Fibroblast of the aortic adventitia (primary cell): Measurements from ENCODE around the gene ZNF276. TPM values are rescaled to one million over a fixed set of nuclear protein-coding genes. Genes with fewer than 3 reads are reported as not detected.

Experiments used
- DNase-seq: peaks from one replicate; pipeline ENCODE4 v3.0.0-alpha.2; 2010; ENCODE audit warnings: low read depth
- H3K4me3 ChIP-seq: 2 replicates; pipeline ENCODE4 v1.5.1; 2011; ENCODE audit warnings: low read depth, mild to moderate bottlenecking, control low read depth, low read length, moderate library complexity
- CTCF ChIP-seq: IDR thresholded peaks from 2 replicates; pipeline ENCODE4 v1.5.1; 2011; ENCODE audit warnings: mild to moderate bottlenecking, low read length, control low read depth, inconsistent platforms; ENCODE audit not compliant: insufficient read depth
- total RNA-seq: library from RNA; depleted of rRNA; stranded (reverse); fragments of >200 nt; gene quantifications from 2 replicates; pipeline ENCODE4 v1.2.3, GENCODE V29; 2012; ENCODE audit warnings: low replicate concordance

The ZNF276 gene
- total RNA-seq, 1 donor: 10.4 TPM

- no peak overlapping the region for H3K4me3 ChIP-seq
- DNase-seq: no peak
- no peak for TF ChIP-seq CTCF
These were observed 17.1 kb upstream of the ZNF276 start for GRCh38 chr16:89704281-89704680.

GRCh38 chr16:89705006-89705405 is 16.3 kb upstream of the ZNF276 start:
- H3K4me3 ChIP-seq: no peak overlapping the region
- DNase-seq: no peak
- no peak for TF ChIP-seq CTCF

- no peak for DNase-seq
- no peak for TF ChIP-seq CTCF
- no peak overlapping the region for H3K4me3 ChIP-seq
These were observed 14.6 kb upstream of the ZNF276 start for GRCh38 chr16:89706518-89707260.

GRCh38 chr16:89707695-89708094 is 13.6 kb upstream of the ZNF276 start:
- TF ChIP-seq CTCF: no peak
- no peak overlapping the region for H3K4me3 ChIP-seq
- DNase-seq: no peak

- no peak for DNase-seq
- no peak for TF ChIP-seq CTCF
- H3K4me3 ChIP-seq: no peak overlapping the region
These were observed 12.8 kb upstream of the ZNF276 start for GRCh38 chr16:89708481-89708931.

- no peak for TF ChIP-seq CTCF
- no peak for DNase-seq
- H3K4me3 ChIP-seq: no peak overlapping the region
These were observed 12.2 kb upstream of the ZNF276 start for GRCh38 chr16:89709166-89709565.

GRCh38 chr16:89709716-89710432 is 11.5 kb upstream of the ZNF276 start:
- no peak overlapping the region for H3K4me3 ChIP-seq
- no peak for TF ChIP-seq CTCF
- DNase-seq: no peak
